HPDE6-E6E7 (cell line): ENCODE measurements around the gene SIRT3.
"Not testable (repeated sequence)": the region's sequence is repeated elsewhere in the genome, so short reads cannot be mapped to it uniquely, and the experiment has no call there.

ENCODE experiments used
- DNase-seq: peaks from one replicate; pipeline ENCODE4 v3.0.0; 2011; ENCODE audit warnings: missing footprints; ENCODE audit errors: extremely low spot score

Gene SIRT3

GRCh38 chr11:203056-203944, 32.8 kb downstream of the SIRT3 start:
- no peak for DNase-seq

- no peak for DNase-seq
Observed at GRCh38 chr11:202490-202889, 33.7 kb downstream of the SIRT3 start.

- no peak for DNase-seq
Observed at GRCh38 chr11:201966-202365, 34.2 kb downstream of the SIRT3 start.

GRCh38 chr11:200224-201003, 35.7 kb downstream of the SIRT3 start:
- no peak for DNase-seq

- DNase-seq: no peak
Observed at GRCh38 chr11:199782-200181, 36.4 kb downstream of the SIRT3 start.

GRCh38 chr11:199004-199581, 37.0 kb downstream of the SIRT3 start:
- no peak for DNase-seq

GRCh38 chr11:198236-198806, 37.8 kb downstream of the SIRT3 start:
- no peak for DNase-seq

GRCh38 chr11:197741-198235, 38.4 kb downstream of the SIRT3 start:
- no peak for DNase-seq

GRCh38 chr11:196786-197731, 39.1 kb downstream of the SIRT3 start:
- DNase-seq: no peak

GRCh38 chr11:193481-193880, 42.7 kb downstream of the SIRT3 start:
- not testable (repeated sequence) for DNase-seq

GRCh38 chr11:192674-193128, 43.4 kb downstream of the SIRT3 start, which contains the start of gene SCGB1C1:
Gene SCGB1C1, plus strand, starts transcription at chr11:193078. Its CDS starts 22 bp downstream, at chr11:193100.
- not testable (repeated sequence) for DNase-seq

- DNase-seq: not testable (repeated sequence)
Observed at GRCh38 chr11:191490-192478, 44.4 kb downstream of the SIRT3 start.

- not testable (repeated sequence) for DNase-seq
Observed at GRCh38 chr11:190546-190945, 45.6 kb downstream of the SIRT3 start.

GRCh38 chr11:189843-190311, 46.3 kb downstream of the SIRT3 start:
- DNase-seq: not testable (repeated sequence)

GRCh38 chr11:189200-189783, 46.9 kb downstream of the SIRT3 start:
- not testable (repeated sequence) for DNase-seq

- not testable (repeated sequence) for DNase-seq
Observed at GRCh38 chr11:180242-180641, 55.9 kb downstream of the SIRT3 start.
